Uterine smooth muscle cell (primary cell): ENCODE data around the gene BCLAF3. TPM values are rescaled to one million over a fixed set of nuclear protein-coding genes. Genes with fewer than 3 reads are reported as not detected.

Source experiments
- total RNA-seq: library from RNA; depleted of rRNA; stranded (reverse); fragments of >200 nt; gene quantifications from 2 replicates; pipeline ENCODE4 v1.2.3, GENCODE V29; 2014

The BCLAF3 gene
- 6.3 and 7.7 TPM in 2 replicates for total RNA-seq

GRCh38 chrX:19990556-19991349, at the start of gene BCLAF3:
TSS of gene BCLAF3 (minus strand) at chrX:19991061. CDS start at chrX:19970264, 20,797 bp downstream.

Other genes starting within 250 kb of the BCLAF3 start
- 16.5 and 17.4 TPM in 2 replicates for gene SH3KBP1, start 103.5 kb downstream of the BCLAF3 start, total RNA-seq
- gene MAP7D2, start 125.8 kb upstream of the BCLAF3 start, total RNA-seq: under 0.01 and 0.25 TPM in 2 replicates
- gene EIF1AX, start 150.8 kb upstream of the BCLAF3 start, total RNA-seq: 45.2 and 77.6 TPM in 2 replicates